Transverse colon (tissue), 4 donors: ENCODE results near the gene PDE10A.

Experiments used
- CTCF ChIP-seq, 5 experiments: fragments of 200-600 bp in 3 of 5; fragments of 450-650 bp in 2 of 5; sonication (generic) in 3 of 5; IDR thresholded peaks; 1 replicate in 2 of 5; 2 replicates in 3 of 5; pipeline ENCODE4 v1.5.1; 2016 to 2017; ENCODE audit warnings: antibody characterized with exemption in 5 of 5, inconsistent platforms in 3 of 5, mild to moderate bottlenecking in 2 of 5, moderate library complexity in 1 of 5
- EP300 ChIP-seq: sonication (generic); formaldehyde crosslinking; IDR thresholded peaks from one replicate; pipeline ENCODE4 v1.6.1; 2017; ENCODE audit warnings: antibody characterized with exemption, low read depth
- POLR2AphosphoS5 ChIP-seq, 3 donors: sonication (generic); formaldehyde crosslinking; IDR thresholded peaks; one replicate each; pipeline ENCODE4 v1.6.1; 2016; ENCODE audit warnings: antibody characterized with exemption in 3 of 3

GRCh38 chr6:165545806-165546205 is 117.2 kb downstream of the PDE10A start:
- no peak for TF ChIP-seq CTCF (IDR thresholded peaks at IDR 0.05)
- TF ChIP-seq POLR2AphosphoS5 (IDR thresholded peaks at IDR 0.05): no peak
- TF ChIP-seq EP300: no peak
